Measurements from ENCODE around the gene RNF207. TPM values are rescaled to one million over a fixed set of nuclear protein-coding genes. Genes with fewer than 3 reads are reported as not detected.

Gene RNF207
- total and polyA plus RNA-seq, 2 of the 13 experiments (the other 11 are each of a cell fraction or from before 2014, with no cell fraction given): 9.8 to 15.9 TPM

GRCh38 chr1:6245086-6245868, 39.4 kb downstream of the RNF207 start (continued):
- TF ChIP-seq ZNF770 (CRISPR knock-in tag; IDR thresholded peaks at IDR 0.05) (peak; percentile 66), ZFP91 (CRISPR knock-in tag; IDR thresholded peaks at IDR 0.05; ENCODE audit: borderline replicate concordance) (peak; percentile 86), RXRA (CRISPR knock-in tag; IDR thresholded peaks at IDR 0.05) (peak; percentile 81), ZNF558 (CRISPR knock-in tag; IDR thresholded peaks at IDR 0.05; ENCODE audit: borderline replicate concordance) (peak; percentile 98; the same call in 1 of the 2 replicates), ZNF101 (CRISPR knock-in tag; IDR thresholded peaks at IDR 0.05; ENCODE audit: borderline replicate concordance, low read depth) (0 out of 2 replicates have a peak, but pooled peaks have one; percentile 80), SNAI1 (CRISPR knock-in tag; IDR thresholded peaks at IDR 0.05; ENCODE audit: borderline replicate concordance) (peak; percentile 97), ZNF652 (CRISPR knock-in tag; IDR thresholded peaks at IDR 0.05; ENCODE audit: borderline replicate concordance, low read depth) (peak; percentile 43; the same call in 1 of the 2 replicates), TAF1 (CRISPR knock-in tag; IDR thresholded peaks at IDR 0.05) (peak; percentile 53; the same call in 1 of the 2 replicates), TBL1XR1 (IDR thresholded peaks at IDR 0.05; ENCODE audit: borderline replicate concordance, low read length, partially characterized antibody) (no peak), HDAC6 (IDR thresholded peaks at IDR 0.05; ENCODE audit: low read depth, low read length) (no peak), ZNF674 (CRISPR knock-in tag; IDR thresholded peaks at IDR 0.05; ENCODE audit: low read depth) (peak; percentile 98), ESRRA (CRISPR knock-in tag; IDR thresholded peaks at IDR 0.05; ENCODE audit: low read depth) (peak; percentile 88), FOXK2 (IDR thresholded peaks at IDR 0.05) (no peak), ZFYVE20 (CRISPR knock-in tag; IDR thresholded peaks at IDR 0.05; ENCODE audit: borderline replicate concordance, low read depth) (peak; percentile 99), ZNF232 (CRISPR knock-in tag; IDR thresholded peaks at IDR 0.05; ENCODE audit: borderline replicate concordance) (peak; percentile 99), TFAP4 (IDR thresholded peaks at IDR 0.05; ENCODE audit: borderline replicate concordance, low read depth) (no peak), ZFX (CRISPR knock-in tag; IDR thresholded peaks at IDR 0.05; ENCODE audit: low read depth) (peak; percentile 79), RFX5 (IDR thresholded peaks at IDR 0.05; ENCODE audit: low read depth, low read length) (no peak), KDM4B (CRISPR knock-in tag; IDR thresholded peaks at IDR 0.05) (peak; percentile 99), PAF1 (CRISPR knock-in tag; IDR thresholded peaks at IDR 0.05) (no peak), NR0B2 (CRISPR knock-in tag; IDR thresholded peaks at IDR 0.05) (peak; percentile 99), FOSL2 (CRISPR knock-in tag; IDR thresholded peaks at IDR 0.05) (peak; percentile 76), KDM5A (IDR thresholded peaks at IDR 0.05; ENCODE audit: borderline replicate concordance, low read length) (no peak), ZMYM4 (CRISPR knock-in tag; IDR thresholded peaks at IDR 0.05) (peak; percentile 87)
